ENCODE results near the gene COL20A1. TPM values are rescaled to one million over a fixed set of nuclear protein-coding genes. Genes with fewer than 3 reads are reported as not detected.

COL20A1 gene
- total RNA-seq, 1 donor from 2014 or later: not detected

DNA sequence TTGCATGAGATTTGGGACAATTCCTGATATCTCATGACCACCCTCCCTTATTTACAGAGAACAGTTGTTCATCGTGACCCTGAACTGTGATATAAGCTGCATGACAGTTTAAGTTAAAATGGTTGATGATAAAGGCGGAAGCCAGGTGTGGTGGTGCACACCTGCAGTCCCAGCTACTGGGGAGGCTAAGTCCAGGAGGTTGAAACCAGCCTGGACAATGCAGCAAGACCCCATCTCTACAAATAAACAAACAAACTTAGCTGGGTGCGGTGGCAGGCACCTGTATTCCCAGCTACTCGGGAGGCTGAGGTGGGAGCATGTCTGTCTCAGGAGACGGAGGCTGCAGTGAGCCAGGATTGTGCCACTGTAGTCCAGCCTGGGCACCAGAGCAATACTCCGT lies 24.1 kb downstream of the COL20A1 start:
- no peak for DNase-seq (ENCODE audit: extremely low read depth, low read depth, low spot score)

DNA sequence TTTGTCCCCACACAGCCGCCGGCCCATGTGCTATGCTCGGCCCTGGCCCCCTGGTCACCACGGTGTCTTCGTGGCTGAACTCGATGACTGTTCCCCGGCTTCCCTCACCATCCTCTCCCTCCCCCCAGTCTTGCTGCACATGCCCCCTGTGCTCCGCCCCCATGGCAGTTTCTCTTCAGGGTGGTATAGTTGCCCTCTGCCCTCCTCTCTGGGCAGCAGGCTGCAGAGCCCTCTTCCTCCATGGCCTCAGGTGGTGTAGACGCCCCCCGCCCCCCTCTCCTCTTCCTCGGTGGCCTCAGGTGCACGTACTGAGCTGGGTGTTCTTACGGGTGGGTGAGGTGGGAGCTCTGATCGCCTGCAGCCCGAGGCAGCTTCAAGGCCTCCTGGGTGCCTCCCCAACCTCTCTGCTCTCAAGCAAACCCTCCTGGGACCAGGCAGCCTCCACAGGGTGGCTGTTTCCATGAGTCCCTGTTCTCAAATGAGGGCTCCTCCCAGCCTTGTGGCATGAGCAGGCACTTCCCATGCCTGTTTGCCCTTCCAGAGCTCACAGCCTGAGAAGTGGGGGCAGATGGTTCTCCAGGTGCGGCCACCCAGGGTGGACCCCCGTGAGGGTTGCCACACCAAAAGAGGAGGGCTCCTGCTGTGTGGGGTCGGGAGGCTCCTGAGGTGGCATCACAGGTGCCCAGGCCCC lies 24.8 kb downstream of the COL20A1 start:
- no peak for DNase-seq (ENCODE audit: extremely low read depth, low read depth, low spot score)

DNA sequence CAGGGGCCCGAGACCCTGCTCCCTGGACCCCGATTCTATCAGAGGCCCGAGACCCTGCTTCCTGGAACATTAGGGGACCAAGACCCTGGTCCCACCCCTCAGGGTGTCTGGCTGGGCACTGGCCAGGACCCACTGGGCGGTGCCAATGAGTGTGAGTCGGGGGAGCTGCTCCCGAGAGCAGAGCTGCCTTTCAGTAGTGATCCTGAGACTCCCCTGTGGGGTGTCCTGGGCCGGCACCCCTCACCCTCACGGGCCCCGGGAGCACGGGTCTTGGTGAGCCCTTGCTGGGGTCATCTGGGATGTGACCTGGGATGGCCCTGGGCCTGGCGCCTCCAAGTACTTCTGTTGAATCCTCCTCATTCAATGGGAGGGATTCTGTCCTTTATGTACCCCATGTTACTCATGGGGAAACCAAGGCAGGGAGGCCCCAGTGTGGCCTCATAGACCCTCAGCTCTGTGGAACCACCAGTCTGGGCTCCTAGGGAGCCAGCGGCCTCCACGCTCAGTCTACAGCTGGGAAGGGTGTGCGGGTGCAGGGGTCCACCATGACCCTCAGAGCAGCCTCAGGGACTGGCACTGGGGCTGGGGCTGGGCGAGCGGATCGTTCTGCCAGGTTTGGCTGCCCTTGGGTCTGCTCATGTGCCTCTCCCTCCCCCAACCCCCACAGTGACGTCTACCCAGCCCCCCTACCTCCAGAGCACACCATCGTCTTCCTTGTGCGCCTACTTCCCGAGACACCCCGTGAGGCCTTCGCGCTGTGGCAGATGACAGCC lies 25.6 kb downstream of the COL20A1 start:
- DNase-seq (ENCODE audit: extremely low read depth, low read depth, low spot score): no peak

DNA sequence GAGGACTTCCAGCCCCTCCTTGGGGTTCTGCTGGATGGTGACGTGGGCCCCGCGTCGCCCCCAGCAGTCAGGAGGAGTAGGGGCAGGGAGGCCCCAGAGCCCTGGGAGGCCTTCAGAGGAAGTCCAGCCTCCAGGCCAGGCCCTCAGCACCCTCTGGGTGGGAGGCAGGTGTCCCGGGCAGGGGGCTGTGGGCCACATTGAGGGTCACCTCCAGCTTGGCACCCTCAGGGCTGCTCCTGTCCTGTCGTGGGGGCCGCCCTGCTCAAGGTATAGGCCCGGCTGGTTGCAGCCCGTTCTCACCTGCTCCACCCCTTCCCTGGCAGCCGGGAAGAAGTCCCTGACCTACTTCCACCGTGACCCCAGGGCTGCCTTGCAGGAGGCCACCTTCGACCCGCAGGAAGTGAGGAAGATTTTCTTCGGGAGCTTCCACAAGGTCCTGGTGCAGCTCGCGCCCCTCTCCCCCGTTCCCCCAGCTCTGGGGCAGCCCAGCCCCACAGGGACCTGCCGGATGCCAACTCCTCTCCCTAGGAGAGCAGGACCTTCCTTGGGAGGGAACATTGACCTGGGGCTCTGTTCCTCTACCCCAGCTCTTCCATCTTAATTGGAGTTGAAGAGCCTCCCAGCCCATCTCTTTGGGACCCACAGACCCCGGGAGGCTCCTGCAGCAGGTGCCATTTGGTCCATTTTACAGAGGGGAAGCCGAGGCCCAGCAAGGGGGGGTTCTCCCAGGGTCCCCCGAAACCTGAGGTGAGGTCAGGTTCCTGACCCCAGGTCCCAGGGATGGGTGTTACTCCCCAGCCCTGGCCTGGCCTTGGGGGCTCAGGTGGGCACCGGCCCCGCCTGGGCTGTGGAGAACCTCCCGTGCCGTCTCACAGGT lies 26.4 kb downstream of the COL20A1 start:
- DNase-seq (ENCODE audit: extremely low read depth, low read depth, low spot score): no peak

DNA sequence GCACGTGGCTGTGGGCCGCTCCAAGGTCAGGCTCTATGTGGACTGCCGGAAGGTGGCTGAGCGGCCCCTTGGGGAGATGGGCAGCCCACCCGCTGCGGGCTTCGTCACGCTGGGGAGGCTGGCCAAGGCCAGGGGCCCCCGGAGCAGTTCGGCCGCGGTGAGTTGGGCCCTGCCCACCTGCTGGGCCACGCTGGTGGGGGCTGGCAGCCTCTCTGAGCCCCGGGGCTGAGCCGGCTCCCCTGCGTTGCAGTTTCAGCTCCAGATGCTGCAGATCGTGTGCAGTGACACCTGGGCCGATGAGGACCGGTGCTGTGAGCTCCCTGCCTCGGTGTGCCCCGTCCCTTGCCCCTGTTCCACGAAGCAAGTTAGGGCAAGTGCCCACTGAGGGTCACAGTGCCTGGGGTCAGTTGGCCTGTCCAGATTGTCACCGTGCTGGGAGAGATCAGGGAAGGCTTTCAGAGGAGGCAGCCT lies 27.1 kb downstream of the COL20A1 start:
- no peak for DNase-seq (ENCODE audit: extremely low read depth, low read depth, low spot score)

DNA sequence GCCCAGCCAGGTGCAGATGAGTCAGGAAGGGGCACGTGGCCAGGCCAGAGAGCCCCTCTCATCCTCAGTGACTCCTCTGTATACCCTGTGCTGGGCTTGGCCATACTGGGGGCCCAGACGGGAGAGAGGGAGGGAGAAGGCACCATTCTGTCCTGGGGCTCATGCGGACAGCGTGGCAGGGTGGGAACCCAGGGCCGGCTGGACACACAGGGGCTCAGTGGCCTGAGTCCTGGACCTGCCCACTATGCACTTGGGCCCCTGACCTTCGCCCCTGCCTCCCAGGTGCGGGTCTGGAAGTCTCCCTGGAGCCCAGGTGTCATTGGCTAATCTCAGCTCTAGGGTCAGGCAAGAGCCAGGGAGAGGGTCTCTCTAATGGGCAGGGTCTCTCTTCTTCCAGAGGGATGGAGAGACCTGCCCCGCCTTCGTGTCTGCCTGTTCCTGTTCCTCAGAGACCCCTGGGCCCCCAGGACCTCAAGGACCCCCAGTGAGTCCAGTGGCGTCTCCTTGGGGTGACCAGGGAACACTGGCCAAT lies 27.7 kb downstream of the COL20A1 start:
- DNase-seq (ENCODE audit: extremely low read depth, low read depth, low spot score): no peak

DNA sequence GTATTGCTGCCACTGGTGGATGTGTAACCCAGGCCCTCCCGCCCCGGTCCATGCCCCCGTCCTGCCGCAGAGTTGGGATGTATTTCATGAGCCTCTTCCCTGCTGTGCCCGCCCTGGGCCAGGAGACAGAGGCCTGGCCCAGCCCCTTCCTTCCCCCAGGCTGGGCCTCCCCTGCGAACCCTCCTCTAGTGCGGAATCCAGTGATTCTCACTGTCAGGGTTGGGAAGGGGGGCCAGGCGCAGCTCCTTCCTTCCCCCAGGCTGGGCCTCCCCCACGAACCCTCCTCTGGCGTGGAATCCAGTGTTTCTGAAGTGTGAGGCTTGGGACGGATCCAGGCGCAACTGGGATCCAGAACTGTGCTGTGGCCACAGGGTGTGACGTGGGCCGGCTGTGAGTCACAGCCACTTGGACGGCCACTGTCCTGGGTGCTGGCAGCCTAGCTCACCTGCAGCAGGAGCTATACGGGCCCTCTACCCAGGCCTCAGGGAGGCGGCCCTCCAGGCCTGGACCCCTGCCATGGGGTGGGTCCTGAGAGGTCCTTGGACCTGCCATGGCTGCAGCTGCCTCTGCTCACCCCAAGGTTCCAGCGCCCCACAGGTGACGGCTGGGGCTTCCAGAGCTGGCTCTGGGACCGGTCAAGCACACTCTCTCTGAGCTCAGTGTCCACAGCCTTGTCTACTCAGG lies 28.3 kb downstream of the COL20A1 start:
- DNase-seq (ENCODE audit: extremely low read depth, low read depth, low spot score): no peak

DNA sequence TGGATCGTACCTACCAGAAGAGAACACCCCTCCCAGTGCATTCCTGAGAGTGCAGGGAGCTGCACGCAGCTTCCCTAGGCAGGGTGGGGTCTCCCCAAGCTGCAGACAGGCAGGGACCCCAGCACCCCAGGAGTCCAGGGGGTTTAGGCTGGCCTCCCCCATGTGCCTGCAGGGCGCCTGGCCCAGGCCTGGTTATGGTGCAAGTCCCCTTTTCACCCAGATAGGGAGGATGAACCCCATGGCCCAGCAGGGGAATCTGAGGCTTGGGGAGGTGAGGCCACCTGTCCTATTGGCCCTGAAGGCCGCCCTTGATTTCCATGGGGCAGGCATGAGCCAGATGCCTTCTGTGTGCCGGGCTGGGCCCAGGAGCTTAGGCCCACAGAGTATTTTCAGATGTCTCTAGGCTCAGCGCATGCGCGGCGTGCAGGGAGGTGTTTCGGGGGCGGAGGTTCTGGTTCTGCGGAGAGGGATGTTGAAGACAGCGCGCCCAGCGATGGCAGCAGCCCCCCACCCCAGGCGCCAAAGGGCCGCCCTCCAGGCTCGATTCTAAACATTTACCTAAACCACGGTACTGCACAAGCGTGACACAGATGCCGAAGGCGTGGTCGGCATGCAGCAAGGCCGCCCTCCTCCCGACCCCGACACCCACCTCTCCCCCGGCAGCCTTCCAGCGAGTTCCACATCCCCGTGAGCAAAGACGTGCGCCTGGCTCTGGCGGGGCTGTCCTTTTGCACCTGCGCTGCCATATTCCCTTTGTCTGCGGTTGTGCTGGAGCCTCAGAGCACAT lies 29.4 kb downstream of the COL20A1 start:
- no peak for DNase-seq (ENCODE audit: extremely low read depth, low read depth, low spot score)

DNA sequence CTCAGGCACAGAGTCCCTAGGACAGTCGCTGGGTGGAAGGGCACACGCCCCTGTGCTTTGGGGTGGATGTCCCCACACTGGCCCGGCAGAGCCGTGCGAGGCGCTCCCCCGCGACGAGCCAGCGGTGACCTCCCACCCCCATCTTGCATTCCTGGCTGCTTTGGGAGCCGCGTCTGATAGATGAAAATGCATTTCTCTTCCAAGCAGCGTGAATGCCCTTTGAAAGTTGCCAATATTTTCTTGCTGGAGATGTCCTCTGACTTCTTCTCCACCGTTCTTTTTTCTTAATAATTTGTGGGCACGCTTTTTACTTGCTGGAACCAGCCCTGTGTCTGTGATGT lies 29.9 kb downstream of the COL20A1 start:
- DNase-seq (ENCODE audit: extremely low read depth, low read depth, low spot score): no peak

DNA sequence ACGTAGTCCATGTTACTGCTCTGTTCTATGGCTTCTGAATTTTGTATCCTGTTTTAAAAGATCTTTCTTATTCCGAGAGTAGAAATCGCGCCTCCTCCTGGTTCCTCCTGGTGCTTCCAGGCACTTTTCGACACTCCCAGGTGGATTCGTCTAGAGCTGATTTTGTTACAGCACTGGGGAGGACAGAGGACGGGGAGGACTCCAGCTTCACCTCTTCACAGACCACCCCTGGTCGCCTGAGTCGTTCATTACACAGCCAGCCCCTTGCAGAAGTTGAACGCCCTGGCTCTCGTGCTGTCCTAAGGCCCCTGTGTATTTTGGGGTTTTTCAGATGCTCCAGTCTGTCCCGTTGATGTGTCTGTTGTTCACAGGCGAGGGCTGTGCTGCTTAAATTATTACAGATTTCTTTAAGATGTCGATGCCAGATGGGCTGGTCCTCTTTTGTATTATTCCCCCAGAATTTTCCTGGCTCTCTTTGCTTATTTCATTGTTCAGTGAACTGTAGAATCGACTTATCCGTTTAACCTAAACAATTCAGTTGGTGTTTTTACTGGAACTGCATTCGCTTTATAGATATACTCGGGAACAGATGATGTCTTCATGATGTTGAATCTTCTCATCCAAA lies 30.5 kb downstream of the COL20A1 start:
- no peak for DNase-seq (ENCODE audit: extremely low read depth, low read depth, low spot score)

DNA sequence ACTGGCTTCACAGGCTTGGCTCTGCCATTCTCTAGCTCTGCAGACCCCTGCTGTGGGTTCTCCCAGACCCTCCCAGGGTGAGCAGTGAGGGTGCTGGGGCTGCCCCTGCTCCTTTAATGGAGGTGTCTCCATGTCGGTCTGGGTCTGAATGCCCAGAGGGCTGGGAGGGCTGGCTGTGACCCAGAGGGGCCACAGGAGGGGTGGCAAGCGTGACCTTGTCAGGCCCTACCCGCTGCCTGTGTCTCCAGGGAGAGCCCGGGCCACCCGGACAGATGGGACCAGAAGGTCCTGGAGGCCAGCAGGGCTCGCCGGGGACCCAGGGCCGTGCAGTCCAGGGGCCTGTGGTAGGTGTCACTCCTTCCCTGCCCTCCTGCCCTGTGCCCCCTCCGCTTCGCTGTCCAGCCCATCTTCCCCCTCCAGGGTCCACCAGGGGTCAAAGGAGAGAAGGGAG lies 32.1 kb downstream of the COL20A1 start:
- no peak for DNase-seq (ENCODE audit: extremely low read depth, low read depth, low spot score)

DNA sequence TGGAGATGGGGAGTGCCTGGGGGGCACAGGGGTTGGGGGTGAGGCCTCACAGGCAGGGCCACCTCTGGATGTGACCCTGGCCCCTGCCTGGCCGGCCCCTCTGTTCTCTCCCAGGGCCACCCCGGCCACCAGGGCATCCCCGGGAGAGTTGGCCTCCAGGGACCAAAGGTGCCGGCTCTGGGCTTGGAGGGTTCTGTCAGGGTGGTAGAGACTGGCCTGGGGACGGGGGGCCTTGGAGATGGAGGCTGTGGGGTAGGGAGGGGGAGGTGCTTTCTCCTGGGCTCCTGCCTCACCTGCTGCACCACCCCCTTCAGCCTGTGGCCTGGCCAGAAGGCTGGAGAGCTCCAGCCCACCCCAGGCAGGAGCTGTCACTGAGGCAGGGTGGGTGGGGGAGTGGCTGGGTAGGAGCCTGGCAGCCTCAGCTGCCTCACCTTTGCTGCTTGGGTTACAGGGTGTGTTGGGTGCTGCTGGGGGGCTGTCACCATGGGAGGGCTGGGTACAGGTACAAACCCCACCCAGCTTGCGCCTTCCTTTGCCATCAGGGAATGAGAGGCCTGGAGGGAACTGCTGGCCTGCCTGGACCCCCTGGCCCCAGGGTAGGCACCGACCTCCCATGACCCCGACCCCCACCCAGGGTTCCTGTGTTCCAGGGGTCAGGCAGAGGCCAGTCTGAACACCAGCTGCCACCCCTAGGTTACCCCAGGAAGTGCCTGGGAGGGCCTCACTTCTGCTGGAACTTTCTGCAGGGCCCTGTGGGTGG lies 32.7 kb downstream of the COL20A1 start:
- DNase-seq (ENCODE audit: extremely low read depth, low read depth, low spot score): no peak

DNA sequence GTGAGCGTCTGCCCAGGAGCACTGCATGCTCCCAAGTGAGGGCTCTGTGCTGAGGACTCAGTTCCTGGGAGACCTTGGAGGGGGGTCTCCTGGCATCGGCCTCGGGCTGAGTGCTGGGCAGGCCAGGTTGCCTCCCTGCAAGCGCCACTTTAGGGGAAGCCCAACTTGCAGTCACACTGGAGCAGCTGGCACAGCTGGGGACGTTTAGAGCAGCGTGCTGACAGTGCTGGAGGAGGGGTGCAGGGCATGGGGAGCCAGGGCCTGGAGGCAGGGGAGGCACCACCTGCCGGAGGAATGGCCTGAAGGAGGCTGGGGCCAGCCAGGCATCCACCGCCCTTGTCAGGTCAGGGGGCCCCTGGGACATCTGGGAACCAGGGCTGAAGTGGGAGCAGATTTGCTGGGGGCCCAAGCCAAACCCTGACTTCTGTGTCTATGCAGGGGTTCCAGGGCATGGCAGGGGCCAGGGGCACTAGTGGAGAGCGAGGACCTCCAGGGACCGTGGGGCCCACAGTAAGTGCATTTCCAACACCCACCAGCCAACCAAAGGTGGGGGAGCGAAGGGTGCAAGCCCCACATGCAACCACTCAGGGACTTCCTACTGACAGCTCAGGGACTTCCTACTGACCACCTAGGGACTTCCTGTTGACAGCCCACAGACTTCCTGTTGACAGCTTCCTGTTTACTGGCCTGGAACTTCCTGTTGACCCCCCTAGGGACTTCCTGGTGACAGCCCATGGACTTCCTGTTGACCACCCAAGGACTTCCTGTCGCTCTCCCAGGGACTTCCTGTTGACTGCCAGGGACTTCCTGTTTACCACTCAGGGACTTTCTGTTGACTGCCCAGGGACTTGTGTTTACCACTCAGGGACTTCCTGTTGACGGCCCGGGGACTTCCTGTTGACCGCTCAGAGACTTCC lies 33.6 kb downstream of the COL20A1 start:
- no peak for DNase-seq (ENCODE audit: extremely low read depth, low read depth, low spot score)

DNA sequence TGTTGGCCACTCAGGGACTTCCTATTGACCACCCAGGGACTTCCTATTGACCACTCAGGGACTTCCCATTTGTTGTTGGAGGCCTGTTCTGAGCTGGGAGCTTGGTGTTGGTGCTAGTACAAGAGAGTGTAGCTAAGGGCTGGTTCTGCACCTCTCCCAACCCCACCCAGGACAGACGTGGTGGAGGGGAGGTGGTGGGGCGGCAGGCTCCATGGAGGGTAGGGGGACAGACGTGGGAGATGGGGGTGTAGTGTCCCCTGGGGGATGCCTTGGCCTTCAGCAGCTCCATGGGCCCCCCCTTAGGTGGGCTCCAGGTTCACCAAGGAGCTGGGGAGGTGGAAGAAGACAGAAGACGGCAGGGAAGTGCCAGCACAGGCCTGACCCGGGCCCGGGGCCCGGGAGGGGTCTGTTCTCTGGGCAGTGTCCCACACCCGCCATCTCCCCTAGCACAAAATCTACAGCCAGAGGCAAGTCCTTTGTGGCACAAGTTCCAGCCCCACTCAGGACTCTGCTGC lies 34.3 kb downstream of the COL20A1 start:
- DNase-seq (ENCODE audit: extremely low read depth, low read depth, low spot score): no peak

DNA sequence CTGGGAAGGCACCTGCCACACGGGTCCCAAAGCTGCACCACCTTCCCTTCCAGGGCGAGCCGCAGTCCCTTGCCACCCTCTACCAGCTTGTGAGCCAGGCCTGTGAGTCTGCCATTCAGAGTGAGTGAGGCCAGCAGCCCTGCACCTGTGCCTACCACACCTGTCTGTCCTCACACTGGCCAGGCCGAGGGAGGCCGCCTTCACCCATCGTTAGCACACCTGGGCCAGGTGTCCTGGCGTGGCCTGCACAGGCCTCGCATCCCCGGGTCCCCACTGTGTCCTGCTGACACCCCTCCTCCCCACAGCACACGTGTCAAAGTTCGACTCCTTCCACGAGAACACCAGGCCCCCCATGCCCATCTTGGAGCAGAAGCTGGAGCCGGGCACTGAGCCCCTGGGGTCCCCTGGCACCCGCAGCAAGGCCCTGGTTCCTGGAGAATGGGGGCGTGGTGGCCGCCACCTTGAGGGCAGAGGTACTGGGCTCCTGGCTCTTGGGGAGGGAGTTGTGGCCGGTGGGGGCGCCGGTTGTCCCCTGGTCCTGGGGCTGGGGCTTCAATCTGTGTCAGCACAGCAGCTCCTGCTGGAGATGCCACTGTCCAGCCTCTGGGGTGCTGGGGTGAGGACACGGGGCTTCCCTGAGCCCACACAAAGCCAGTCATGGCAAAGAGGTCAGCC lies 35.2 kb downstream of the COL20A1 start:
- DNase-seq (ENCODE audit: extremely low read depth, low read depth, low spot score): no peak

DNA sequence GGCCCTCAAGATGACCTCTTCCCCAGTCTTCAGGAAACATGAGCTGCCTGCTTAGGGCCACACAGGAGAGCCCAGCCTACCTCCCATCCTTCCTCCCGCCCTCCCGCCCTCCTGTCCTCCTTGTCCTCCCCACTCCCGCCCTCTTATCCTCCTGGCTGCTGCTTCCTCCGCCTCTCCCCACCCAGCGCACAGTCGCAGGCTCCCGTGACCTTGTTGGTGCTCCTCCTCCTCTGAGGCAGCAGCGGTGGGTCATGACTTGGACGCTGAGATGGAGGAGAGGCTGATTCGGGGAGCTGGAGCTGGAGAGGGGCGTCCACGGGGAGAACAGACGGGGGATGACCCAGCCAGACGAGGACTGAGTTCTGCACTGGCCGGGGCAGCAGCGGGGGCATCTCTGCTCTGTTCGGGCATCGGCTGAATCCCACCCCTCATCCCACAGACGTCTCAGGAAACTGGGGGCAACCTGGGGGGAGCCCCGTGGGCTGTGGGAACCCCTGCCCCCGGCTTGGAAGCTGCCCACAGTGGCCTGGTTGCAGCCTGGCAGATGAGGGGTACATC lies 35.8 kb downstream of the COL20A1 start:
- DNase-seq (ENCODE audit: extremely low read depth, low read depth, low spot score): no peak
